Hematopoietic multipotent progenitor cell treated with erythropoietin and hydrocortisone succinate and interleukin-3 and kit ligand, for 4 days (in vitro differentiated cells): ENCODE measurements around the gene DNM1.

Experiments
- DNase-seq: peaks from one replicate; pipeline ENCODE4 v3.0.0-alpha.2; 2015

Gene DNM1

DNA sequence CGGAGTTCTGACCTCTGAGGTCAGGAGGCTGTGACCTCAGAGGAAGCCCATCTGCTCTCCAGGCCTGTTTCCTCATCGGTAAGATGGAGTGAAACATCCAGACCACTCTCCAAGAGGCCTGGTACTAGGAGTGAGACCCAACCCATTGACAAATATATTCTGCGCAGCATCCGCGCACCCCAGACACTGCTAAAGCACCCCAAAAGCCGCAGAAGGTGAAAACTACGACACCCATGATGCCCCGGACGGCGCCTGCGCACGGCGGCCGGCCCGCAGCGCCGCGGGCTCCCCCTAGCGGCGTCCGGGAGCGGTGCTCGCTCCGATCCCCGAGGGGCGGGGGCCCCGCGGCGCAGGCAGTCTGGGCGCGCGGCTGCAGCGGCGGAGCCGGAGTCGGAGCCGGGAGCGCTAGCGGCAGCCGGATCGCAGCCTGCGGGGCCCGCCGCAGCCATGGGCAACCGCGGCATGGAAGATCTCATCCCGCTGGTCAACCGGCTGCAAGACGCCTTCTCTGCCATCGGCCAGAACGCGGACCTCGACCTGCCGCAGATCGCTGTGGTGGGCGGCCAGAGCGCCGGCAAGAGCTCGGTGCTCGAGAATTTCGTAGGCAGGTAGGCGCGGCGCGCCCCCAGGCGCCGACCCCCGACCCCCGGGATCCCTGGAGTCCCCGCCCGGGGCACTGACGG lies at the start of gene DNM1:
TSS of gene DNM1 (plus strand) at position 356 of the 683 bp plus-strand sequence. CDS start at position 448, 92 bp downstream.
- peak; percentile 82 for DNase-seq

DNA sequence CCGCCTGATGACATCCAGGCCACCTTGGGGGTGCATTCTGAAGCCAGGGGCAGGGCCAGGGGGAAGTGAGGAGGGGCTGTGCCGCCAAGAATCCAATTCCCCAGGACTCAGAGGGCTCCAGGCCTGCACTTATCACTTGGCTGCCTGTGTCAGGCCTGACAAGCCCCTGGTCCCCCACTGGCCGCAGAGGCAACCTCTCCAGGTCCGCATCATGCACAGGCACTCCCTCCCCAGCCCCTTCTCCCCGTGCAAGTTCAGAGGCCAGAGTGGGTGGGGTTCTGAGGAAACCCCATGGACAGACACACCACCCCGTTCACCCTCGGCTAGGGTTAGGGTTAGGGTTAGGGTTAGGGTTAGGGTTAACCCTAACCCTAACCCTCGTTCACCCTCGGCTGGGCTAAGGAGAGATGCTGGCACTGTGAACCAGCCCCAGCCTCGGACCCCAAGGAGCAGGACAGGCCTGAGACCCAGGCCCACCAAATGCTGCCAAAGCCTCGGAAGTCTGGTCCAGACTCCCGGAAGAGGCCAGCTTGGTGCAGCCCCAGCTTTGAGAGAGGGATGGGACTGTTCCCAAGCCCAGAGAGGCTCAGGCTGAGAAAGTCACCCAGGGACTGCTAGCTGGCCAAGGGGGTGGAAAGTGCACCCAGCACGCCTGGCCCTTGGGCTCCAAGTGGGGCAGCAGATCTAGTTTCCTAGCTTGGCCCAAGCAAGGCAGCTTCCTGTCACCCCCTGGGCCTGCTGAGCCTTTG lies 49.1 kb upstream of the DNM1 start:
- no peak for DNase-seq

DNA sequence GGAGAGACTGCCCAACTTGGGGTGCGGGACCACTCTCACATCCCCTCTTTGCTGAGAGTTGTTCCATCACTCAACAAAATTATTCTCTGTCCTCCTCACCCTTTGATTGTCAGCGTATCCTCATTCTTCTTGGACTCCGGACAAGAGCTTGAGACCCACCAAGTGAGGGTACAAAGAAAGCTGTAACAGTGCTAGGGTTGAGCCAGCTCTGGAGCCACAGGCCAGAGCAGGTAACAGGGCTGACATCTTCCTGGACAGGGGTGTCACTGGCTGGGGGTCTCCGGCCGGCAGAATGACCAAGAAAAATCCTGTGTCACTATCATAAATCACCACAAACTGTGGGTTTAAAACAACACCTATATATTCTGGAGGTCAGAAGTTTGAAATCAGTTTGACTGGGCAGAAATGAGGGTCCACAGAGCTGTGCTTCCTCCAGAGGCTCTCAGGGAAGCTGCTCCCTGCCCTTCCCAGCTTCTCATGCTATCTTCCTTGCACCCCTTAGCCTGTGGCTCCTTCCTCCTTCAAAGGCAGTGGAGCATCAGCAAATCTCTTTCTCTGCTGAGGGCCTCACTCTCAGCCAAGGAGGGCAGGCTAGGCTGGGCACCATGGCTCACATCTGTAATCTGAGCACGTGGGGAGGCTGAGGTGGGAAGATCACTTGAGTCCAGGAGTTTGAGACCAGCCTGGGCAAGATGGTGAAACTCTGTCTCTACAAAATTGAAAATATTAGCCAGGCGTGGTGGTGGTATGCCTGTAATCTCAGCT lies 47.3 kb upstream of the DNM1 start:
- no peak for DNase-seq

DNA sequence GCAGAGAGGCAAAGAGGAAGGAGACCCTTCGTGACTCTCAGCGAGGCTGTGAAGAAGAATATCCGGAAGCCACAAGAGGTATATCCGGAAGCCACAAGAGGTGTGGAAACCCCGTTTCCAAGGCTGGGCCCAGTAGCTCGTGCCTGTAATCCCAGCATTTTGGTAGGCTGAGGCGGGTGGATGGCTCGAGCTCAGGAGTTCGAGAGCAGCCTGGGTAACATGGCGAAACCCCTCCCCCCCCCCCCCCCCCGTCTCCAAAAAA lies 43.7 kb upstream of the DNM1 start:
- DNase-seq: peak; percentile 80

DNA sequence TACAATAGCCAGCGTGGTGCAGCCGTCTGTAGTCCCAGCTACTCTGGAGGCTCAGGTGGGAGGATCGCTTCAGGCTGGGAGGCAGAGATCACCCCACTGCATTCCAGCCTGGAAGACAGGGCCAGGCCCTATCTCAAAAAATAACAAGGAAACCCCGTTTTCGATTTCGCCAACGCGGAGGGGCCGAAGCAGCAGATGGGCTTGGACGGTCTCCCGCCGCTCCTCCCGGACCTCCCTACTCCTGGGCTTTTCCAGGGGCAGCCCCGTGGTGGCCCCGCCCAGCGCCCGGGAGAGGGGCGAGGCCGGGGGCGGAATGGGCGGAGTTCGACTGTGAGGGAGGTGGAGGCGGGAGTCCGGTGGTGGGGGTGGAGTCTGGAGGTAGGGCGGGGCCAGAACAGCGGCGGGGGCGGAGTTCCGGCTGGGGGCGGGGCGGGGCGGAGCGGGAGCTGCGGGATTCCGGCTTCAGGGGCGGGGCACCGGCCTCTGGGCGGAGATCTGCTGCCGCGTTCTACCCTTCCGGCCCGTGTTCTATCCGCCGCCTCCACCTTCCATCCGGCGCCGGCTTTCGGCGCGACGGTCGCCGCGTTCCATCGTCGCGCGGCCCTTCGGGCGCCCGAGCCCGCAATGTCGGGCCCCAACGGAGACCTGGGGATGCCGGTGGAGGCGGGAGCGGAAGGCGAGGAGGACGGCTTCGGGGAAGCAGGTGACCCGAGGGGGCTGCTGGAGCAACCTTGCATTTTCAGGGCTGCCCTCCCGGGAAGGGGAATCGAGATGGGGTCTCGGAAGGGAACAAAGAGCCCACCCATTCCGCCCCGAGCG lies 43.2 kb upstream of the DNM1 start, which contains the start of gene BBLN:
TSS of gene BBLN (plus strand) at position 482 of the 819 bp plus-strand sequence. CDS start at position 625, 143 bp downstream.
- peak; percentile 97 for DNase-seq

DNA sequence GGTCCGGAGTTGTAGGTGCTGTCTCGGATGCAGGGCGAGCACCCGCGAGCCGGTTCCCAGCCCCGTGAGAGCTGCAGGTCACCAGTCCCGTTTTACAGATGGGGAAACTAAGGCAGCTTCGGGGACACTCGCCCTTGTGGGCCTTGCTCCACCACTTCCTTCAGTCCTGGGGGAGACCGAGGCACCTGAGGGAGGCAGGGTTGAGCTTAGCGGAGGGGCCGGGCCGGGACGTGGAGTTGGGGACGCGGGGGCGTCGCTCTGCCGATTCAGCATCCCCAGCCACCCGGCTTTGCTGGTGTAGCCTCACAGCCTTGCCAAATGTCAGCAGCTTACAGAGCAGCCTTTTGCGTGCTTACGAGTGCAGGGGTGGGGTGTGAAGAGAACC lies 42.6 kb upstream of the DNM1 start:
- peak; percentile 63 for DNase-seq

DNA sequence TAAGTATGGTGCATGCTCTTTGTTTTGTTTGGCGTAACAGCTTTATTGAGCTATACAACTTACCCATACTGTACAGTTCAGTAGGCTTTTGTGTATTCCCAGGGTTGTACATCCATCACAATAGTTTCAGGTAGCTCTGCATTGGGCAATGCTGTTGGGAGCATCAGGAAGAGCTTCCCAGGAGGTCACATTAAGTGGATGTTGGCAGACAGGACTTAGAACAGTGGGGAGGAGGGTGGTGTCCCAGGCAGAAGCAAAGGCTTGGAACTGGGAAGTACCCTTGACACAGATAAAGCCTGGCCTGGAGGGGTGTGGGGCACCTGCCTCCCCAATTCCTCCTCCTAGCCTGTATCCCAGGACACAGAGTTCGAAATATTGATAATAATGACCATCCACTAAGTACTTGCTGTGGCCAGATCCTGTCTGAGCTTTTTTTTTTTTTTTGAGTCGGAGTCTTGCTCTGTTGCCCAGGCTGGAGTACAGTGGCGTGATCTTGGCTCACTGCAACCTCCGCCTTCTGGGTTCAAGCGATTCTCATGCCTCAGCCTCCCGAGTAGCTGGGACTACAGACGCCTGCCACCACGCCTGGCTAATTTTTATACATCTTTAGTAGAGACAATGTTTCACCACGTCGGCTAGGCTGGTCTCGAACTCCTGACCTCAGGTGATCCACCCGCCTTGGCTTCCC lies 41.8 kb upstream of the DNM1 start:
- no peak for DNase-seq

DNA sequence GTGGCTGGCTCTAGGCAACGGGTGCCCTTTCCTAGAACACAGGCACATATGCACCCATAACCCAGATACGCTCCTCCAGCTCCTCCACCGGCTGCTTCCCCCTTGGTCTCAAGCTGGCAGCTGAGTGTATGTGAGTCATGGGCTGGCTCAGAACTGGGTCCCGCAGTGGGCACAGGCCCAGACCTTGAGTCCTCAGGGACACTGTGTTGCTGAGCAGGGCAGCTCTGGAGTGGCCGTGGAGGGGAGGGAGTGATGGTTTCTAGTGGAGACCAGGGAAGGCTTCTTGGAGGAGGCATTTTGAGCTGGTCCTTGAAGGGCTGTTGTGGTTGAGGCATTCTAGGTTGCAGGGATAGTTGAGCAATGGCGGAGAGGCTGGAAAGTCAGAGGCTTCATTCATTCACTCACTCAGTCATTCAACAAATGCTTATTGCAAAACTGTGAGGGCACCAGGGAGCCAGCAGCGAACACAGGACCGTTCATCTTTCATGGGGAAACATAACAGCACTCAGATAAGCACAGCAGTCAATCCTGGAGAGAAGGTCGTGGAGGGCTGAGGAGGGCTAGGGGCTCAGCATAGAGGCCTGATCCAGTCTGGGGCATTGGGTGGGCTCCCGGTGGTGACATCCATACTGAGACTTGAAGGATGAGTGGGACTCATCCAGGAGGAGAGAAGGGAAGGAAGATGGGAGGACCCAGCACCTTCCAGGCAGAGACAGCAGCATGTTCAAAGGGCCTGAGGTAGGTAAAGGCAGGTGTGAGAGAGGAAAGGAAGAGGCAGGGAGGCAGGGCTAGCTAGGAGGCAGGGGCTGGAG lies 40.8 kb upstream of the DNM1 start:
- no peak for DNase-seq

DNA sequence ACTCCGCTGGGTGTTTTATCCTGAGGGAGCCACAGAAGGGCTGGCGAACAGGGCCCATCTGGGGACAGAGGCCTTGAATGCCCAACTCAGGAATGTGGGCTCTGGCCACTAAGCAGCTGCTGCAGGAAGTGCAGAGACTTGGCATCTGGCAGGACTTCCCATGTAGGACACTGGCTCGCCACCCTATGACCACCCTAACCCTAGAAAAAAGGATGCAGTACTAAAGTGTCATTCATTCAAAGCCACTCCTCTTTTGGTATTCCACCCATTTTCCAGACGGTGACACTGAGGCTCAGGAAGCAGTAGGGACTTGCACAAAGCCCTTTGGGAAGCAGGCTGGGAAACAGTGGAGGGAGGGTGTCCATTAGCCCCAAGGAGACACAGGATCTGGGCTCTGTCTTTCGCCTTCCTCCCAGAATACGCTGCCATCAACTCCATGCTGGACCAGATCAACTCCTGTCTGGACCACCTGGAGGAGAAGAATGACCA lies 40.1 kb upstream of the DNM1 start:
- no peak for DNase-seq

DNA sequence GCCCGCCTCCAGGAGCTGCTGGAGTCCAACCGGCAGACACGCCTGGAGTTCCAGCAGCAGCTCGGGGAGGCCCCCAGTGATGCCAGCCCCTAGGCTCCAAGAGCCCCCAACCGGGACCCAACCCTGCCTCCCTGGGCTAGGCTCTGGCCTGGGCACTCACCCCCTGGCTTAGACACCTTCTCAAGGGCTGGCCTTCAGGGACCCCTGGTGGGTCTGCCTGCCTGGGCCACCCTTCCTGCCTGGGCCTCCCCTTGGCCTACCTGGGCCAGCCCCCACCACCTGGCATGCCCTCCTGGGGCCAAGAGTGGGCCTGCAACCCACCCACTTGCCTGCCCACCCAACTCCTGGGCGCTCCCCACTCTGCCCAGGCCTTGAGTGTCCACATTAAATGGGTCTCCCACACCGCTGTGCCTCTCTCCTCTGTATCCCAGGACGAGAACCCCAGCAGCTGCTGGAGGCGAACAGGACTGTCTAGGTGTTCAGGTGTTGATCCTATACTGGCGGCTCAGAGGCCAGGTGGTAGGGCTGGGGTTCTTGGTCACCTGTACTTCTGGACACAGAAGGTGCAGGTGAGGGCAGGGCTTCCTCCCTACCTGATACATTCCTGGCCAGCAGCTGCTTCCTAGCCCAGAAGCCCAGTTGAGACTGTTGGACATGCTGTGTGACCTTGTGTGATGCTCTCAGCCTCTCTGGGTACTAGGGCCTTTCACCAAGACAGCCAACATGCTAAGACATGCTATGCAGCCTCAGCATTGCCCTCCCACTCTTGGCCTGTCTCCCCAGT lies 39.5 kb upstream of the DNM1 start:
- DNase-seq: no peak

DNA sequence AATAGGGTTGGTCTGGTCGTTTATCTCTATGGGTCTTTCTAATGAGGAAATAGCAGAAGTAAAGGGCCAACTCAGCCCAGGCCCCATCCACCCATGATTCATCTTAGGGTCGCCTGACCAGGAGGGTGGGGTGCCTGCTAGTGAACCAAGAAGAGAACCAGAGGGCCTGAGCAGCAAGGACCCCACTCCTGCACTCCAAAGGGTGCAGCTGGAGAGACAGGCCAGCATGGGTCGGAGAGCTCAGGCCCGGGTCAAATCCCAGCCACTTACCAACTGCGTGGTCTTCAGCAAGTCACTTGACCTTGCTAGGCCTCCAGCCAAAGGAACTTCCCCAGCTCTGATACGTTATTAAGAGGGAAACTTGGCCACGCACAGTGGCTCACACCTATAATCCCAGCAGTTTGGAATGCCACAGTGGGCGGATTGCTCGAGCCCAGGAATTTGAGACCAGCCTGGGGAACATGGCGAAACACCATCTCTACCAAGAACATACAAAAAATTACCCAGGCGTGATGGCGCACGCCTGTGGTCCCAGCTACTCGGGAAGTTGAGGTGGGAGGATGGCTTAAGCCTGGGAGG lies 38.8 kb upstream of the DNM1 start:
- DNase-seq: peak; percentile 52

DNA sequence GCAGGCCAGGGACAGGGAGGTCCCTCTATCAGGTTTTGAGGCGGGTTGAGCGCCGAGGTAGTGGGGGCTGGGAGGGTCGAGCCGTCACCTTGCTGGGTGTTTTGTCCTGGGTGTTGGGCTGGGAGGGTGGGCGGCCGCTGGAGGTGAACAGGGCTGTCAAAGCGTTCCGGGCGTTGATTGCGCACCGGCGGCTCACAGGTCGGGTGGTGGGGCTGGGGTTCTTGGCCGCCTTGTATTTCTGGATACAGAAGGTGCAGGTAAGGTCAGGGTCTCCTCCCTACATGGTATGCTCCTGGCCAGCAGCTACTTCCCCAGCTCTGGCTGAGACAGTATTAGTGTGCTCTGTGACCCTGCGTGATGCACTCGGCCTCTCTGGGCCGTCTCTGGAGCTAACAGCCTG lies 37.0 kb upstream of the DNM1 start:
- DNase-seq: no peak

DNA sequence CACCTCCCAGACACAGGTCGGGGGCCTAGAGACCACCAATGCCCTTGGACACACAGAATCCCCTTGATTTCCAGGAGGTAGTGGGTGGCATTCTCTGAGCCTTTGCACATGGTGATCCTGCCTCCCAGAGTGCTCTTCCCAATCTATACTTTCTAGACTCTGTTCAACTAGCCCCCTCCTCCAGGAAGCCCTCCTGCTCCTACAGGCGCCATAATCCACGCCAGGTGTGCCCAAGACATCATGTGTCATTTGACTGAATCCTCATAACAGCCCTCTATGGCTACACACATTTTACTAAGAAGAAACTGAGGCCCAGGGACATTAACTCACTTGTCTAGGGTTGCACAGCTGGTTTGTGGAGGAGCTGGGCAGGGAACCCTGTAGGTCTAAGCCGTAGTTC lies 36.0 kb upstream of the DNM1 start:
- DNase-seq: no peak

DNA sequence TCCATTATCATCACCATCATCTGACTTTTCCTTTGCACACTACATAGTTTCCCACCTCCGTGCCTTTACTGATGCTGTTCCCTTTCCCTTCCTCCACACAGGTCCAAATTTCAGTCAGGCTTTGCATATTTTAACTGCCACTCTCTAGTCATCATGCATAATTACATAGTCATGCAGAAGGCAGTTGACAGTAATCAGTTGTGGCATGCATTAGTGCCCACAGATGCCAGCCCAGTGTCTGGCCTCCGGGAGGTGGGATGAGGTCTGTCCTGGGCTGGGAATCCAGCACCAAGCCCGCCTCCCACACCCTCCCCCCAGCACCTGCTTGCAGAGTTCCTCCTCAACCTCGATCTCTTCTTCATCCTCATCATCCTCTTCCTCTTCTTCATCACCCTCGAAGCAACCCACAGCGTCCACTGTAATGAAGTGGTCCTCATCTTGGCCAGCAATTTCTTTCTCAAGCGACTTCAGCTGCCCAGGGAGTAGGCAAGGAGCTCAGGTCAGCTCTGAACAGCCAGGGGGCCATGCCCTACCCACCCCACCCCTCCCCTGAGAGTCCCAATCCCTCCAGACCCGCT lies 34.4 kb upstream of the DNM1 start:
- DNase-seq: peak; percentile 40

DNA sequence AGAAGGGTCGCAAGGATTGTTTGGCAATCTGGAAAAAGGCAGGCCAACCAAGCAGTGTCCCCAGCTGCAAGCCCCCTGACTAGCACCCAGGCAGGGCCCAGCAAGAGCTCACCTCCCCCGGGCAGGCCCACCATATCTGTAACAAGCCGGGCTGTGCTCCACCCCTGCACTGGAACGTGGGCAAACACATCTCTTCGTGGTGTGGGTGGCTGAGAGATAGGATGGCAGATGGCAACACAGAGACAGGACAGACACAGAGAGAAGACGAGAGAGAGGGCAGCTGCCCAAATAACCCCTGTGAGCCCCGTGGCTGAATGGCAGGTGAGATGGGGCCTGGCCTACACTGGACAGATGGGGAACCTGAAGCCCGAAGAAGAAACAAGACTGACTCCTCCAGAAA lies 33.7 kb upstream of the DNM1 start:
- DNase-seq: peak; percentile 66

DNA sequence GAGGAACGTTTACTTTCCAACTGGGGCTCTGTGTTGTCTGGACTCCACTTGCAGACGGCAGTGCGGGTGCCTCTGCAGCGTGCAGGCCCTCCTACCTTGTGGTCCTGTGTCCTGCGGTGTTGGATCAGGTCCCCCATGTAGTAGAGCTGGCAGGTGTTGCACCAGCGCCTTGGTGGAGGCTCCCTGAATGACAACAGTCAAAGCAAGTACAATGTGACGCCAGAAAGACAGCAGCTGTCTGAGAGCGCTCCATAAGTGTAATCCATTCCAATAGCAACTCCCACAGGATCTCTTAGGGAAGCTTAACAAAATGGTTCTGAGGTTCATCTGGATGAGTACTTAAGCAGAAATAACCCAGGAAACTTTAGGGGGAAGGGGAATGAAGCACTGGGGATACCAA lies 33.3 kb upstream of the DNM1 start:
- DNase-seq: no peak

DNA sequence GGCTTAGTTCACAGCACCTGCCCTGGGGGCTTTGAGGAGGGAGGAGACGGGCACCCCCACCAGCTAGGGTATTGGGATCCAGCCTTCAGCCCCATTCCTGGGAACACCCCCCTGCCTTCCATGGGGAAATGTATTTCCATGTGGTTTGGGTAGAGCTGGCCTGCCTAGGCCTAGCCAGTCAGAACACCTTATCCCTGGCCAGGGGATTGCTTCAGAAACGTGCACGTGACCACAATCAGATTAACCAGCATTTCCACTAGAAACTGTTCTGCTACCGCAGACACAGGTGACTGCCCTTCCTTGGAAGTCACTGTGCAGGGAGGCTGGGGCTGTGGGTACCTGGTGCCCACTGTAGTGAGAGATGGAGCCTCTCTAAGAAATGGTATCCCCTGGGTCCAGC lies 29.1 kb upstream of the DNM1 start:
- DNase-seq: no peak

DNA sequence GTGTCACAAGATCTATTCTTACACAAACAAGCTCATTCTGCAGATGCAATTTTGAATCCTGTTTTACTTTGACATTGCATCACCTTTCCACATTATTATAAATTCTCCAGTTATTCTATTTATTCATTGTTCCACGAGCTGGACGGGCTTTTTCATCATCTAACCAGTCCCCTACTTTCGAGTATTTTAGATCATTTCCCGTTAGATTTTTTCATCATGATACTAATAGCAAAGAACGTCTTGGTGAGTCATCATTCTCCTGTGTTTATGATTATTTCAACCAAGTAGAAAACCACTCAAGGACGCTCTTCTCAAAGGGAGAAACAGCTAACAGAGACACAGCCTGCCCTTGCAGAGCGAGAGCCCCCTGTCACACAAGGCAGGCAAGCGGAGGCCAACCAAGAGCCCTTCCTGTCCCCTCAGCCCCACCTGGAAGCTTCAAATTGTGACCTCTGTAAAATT lies 28.0 kb upstream of the DNM1 start:
- DNase-seq: no peak

DNA sequence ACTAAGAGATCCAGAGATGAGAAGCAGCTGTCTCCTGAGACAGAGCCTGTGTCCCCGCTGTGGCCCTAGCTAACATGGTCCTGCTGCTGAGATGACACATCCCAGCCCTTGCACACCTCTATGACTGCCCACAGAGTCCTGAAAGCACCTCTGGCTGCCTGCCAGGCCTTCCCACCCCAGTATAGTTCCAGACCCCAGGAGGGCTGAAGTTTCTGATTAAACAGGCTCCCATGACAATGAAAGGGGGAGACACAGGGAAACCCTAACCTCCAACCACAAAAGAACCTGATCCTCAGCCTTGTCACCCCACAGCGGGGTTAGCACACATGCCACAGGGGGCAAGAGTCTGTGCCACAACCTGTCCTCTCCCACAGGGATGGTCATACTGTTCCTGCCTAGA lies 27.5 kb upstream of the DNM1 start:
- no peak for DNase-seq
